KBM-7 (cell line): ENCODE data around the gene IPO7.
A peak's percentile ranks its signal among the peaks of the same experiment; 100 is the strongest.
"Not testable (repeated sequence)": the region's sequence is repeated elsewhere in the genome, so short reads cannot be mapped to it uniquely, and the experiment has no call there.

Experiments used
- DNase-seq: peaks from one replicate; pipeline ENCODE4 v3.0.0-alpha.2; 2015
- in situ Hi-C: fragments of 300-500 bp; cut with MboI; formaldehyde crosslinking; loops from 2 replicates; pipeline ENCODE4 v1.14.3; 2020; ENCODE audit warnings: low sequenced_read_pairs, low pct_unique_long_range_greater_than_20kb, mixed read lengths

Gene IPO7

DNA sequence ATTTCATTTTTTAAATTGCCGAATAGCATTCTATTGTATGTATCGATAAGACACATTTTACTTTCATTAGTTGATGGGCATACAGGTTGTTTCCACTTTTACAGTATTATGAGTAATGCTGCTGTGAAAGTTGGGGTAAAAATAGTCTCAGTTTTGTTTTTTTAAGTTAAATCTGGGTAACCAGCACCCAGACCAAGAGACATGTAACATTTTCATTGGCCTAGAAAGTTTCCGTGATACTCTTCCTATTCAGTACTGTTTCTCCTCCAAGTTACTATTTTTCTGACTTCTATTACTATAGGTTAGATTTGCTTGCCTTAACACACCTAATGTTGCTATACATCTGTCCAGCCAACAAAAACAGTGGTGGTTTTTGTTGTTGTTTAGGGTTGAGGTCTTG is 12.3 kb downstream of the IPO7 start:
- DNase-seq = no peak

DNA sequence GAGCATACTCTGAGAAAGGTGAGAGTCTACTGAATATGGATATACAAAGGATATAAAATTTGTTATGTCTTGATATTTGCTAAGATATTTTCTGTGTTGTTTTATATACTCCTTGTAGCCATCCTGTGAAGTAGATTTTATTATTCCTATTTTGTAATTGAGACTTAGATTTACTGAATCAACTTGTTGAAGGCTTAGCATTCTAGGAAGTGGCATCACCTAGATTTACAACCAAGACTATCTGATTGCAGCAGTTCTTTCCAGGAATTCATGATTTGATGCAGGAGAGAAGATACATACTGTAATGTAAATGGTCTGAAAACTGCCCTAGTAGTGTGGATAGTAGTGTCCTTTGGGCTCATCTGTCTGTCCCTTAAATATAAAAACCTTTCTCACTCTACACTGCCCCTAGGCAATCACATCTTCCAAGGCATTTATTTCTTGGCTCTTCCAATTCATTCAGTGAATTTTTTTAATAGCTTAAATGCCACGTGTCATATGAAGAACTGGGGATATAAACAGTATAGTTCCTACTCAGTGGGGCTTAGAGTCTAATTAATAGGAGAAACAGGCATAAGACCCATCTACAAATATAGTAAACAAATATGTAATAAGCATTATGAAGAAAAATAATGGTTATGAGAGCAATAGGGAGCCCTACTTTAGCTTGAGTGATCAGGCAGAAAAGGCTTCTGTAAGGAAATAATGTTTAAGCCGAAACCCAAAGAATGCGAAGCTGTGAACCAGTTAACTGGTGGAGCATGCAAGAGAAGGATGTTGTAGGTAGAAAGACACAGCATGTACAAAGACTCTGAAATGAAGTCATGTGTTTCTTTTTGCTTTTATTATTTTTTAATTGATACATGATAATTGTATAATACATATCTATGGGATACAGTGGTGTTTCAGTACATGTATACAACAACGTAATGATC is 13.6 kb downstream of the IPO7 start:
- DNase-seq = no peak
- in situ Hi-C loops = no loop called here

More for the DNA sequence above, 12.3 kb downstream of the IPO7 start:
- in situ Hi-C loops = no loop called here

DNA sequence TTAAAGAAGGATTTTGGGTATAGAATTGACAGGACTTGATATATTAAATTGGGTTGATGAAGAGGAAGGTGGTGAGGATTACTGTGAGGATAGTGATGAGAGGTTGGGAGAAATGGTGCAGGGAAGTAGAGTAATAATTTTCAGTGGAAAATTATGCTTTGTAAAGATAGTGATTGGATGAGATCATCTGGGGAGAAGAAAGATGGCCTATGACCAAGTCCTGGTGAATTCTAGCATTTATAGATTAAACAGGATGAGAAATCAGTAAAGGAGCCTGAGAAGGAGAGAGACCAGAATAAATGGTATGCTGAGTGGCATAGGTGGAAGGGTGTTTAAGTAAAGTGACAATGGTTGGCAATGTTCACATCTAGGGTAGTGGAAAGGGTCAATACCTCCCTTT is 15.0 kb downstream of the IPO7 start:
- in situ Hi-C loops = no loop called here
- DNase-seq = no peak

DNA sequence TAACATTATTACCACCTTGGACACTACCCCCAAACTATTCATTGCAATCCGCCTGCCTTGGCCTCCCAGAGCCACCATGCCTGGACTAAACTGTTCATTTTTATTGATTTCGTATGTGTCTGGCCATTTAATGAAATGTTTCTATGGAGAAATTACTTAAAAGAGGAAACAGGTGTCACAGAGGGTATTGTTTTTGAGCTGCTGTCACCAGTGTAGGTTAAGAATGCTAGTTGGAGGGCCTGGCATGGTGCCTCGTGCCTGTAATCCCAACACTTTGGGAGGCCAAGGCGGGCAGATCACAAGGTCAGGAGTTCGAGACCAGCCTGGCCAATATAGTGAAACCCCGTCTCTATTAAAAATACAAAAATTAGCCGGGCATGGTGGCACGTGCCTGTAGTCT is 17.4 kb downstream of the IPO7 start:
- in situ Hi-C loops = not testable (repeated sequence)
- DNase-seq = peak; percentile 18

DNA sequence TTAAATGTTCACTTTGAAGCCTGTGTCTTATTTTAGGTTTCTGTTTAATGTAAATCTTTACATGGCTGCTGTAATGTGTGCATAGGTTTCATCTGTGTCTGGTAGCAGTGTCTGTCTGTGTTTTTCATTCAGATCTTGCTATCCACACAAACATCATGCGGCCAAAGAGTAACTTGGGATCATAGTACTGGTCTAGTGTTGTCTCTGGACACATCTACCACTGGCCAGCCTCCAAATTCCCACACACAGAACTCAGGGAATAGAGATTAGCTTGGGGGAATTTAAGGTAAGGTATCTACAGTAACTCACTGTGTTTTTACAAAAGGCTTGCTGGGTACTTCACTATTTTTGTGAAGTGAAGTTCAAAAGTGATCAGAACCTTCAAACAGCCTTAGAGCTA is 44.3 kb downstream of the IPO7 start:
- in situ Hi-C loops = no loop called here
- DNase-seq = no peak

DNA sequence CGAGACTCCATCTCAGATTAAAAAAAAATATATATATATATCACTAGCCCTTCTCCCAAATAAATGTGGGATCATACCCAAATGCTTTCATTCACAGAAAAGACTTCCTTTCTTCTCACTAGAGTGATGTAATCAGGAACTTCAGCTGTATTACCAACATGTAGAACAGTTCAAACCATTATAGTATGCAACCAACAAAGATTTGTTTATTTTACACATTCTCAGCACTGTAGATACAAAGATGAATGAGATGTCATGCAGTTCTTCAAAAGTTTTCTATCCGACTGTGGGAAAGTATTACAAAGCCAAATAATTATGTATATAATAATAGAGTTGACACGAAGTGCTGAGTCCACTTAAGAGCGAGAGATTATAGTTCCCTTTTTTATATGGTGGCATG is 54.2 kb downstream of the IPO7 start:
- no peak for DNase-seq
- in situ Hi-C loops = no loop called here

DNA sequence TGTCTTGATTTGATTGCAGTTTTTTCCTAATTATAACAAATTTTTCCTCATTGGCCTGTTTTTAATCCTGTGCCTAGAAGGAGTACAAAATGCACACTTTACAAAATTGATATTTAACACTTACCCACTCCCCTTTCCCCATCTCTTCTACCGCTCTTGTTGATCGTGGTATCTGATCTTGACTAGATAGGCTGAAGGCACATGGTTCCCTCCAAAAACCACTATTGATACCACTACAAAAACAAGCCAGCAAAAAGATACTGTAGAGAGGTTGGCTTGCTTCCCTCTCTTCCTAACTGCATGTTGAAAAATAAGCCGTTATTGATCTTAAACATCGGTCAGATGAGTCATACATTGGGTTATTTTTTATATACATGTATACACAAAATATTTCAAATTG is 61.8 kb downstream of the IPO7 start:
- DNase-seq = no peak
- in situ Hi-C loops = no loop called here

DNA sequence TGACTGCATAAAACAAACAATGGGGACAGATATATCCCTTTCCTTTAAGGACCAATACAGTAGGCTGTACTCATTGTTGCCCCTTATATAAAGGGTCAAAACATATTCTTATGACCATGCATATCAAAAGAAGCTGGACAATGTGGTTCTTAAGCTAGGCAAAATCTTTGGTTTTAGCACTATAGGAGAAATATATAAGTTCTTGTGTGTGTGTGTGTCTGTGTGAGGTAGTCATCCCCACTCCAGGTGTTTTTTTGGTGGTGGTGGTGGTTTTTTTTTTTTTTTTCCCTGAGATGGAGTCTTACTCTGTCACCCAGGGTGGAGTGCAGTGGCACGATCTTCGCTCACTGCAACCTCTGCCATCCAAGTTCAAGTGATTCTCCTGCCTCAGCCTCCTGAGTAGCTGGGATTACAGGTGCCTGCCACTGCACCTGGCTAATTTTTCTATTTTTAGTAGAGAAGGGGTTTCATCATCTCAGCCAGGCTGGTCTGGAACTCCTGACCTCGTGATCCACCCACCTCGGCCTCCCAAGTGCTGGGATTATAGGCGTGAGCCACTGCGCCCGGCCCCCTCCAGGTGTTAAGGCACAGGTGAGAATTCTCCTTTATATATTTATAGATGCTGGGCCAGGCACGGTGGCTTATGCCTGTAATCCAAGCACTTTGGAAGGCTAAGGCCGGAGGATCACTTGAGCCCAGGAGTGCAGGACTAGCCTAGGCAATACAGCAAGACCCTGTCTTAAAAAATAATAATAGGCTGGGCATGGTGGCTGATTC is 64.3 kb downstream of the IPO7 start:
- in situ Hi-C loops = no loop called here

DNA sequence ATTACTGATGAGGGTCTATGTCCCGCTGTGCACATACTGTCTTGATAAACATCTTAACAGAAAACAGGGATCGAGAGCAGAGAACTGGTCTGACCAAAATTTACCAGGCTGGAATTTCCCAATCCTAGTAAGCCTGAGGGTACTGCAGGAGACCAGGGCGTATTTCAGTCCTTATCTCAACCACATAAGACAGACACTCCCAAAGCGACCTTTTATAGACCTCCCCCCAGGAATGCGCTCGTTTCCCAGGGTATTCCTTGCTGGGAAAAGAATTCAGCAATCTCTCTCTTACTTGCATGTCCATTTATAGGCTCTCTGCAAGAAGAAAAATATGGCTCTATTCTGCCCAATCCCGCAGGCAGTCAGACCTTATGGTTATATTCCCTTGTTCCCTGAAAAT is 67.6 kb downstream of the IPO7 start:
- DNase-seq, in situ Hi-C loops: not testable (repeated sequence)

More for the DNA sequence above, 64.3 kb downstream of the IPO7 start:
- DNase-seq = no peak

DNA sequence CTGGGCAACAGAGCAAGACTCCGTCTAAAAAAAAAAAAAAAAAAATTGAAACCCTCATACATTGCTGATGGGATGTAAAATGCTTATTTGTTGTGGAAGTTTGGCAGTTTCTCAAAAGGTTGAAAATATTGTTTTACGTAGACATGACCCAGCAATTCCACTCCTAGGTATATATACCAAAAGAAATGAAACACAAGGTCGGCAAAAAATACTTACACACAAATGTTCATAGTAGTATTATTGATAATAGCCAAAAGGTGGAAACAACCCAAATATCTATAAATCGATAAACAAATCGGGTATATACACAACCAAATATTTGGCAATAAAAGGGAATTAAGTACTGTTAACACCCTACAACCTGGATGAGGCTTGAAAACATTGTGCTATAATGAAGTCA is 71.3 kb downstream of the IPO7 start:
- in situ Hi-C loops = no loop called here
- DNase-seq = no peak

DNA sequence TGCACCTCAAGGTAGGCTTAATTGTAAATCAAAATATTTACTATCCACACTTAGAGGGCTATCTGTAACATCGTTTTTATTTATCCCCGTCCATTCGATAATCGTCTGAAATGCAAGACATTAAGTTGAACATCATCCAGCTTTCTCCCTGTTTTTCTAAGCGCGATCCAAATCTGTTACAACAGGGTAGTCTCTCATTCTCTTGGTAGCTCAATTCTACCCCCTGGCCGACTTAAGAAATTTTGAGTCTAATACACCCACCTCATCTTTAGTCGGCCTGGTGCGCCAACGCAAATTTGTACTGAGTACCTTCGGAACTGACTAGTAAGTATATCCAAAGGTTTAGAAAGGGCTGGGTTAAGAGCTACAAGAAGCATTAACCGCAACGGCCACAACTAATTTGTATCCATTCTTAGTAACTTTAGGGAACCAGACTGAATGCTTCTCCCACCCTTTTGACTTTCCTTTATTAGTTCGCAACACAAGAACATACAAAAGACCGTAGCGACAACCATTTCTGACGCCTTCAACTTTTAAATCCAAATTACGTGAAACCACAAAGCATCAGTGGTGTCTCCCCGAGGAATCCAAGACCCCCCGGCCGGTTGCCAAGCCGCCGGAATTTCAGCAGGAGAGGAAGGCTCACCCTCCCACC is 75.3 kb downstream of the IPO7 start:
- in situ Hi-C loops = no loop called here
- peak; percentile 55 for DNase-seq

DNA sequence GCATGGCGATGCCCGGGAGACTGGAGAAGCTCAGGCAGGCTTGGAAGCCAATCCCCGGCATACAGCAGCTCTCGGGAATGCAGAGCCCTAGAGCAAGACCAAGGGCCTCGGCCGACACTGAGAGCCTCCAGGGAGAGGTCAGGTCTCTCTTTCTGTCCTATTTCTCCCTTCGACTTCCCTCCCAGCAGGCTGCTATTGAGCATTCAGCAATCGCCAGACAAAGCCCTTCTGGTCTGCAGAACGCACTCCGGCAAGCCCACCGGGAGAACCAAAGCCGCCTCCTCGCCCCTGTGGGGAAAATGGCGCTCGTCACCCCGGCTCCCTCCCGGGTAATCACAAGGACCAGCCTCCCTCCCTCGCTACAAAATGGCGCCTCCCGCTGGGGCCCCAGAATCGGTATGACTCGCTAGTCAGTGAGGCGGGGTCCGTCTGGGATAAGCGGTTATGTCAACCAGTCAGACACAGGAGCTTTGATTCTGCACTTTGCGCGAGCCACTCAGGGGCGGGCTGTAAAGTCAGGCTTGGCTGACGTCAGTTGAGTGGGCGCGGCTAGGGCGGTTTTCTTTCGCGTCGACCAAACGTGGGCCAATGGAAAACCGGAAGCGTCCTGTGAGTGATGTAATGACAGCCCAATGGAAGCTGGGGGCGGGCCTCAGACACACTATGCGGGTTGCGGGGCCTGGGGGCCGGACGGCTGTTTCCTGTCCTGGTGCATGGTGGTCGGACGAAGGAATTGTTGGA is 76.0 kb downstream of the IPO7 start, which contains the start of gene ZNF143:
Gene ZNF143 (plus strand): TSS at position 691 of the 741 bp plus-strand sequence. CDS start 10,297 bp downstream, outside the sequence.
- in situ Hi-C loops = no loop called here

DNA sequence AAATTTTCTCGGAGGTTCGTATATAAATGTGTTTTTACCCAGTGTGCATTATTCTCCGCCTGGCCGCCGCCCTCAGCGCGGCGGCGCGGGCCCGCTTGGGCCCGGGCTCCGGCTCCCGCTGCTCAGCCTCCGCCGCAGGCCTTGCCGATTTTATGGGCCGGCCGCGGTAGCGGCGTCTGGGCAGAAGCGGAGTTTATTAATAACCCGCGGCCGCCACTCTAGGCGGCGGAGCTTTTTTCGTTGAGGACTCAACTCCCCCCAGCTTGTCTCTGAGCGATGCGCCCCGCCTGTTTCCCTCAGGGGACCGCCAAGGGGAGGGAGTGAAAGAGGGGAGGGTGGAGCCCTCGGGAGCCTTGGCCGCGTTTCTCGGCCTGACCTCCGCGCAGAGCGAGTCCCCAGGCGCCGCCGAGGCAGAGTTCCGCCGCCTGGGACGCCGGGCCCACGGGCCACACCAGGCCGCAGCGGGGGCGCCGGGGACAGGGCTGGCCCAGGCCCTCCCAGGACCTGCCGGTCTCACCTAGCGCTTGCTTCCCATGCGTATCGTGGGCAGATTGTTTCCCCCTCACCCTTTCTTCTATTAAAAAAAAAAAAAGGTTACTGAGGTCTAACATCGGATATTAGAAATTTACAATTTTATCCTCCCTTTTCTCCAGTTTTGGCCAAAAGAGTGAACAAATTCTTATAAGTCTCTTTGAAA is 76.8 kb downstream of the IPO7 start:
- in situ Hi-C loops = no loop called here
- no peak for DNase-seq

More for the DNA sequence above, 76.0 kb downstream of the IPO7 start, which contains the start of gene ZNF143:
- DNase-seq = peak; percentile 100

DNA sequence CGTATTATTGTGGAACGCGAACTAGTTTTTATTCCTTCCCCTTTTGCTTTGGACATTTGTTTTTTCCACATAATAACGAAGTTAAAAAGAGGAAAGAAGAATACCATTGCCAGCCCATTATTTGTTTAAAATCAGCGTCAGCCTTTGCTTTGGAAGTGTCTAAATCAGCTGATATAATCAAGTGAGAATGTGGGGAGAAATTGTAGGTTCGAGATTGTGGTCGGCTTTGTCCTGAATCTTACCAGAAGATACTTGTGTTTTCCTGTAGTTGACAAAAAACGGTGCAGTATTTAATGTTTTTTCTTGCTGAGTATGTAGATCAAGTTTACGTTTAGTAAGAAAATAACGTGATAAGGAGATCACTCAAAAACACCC is 77.3 kb downstream of the IPO7 start:
- peak; percentile 39 for DNase-seq

DNA sequence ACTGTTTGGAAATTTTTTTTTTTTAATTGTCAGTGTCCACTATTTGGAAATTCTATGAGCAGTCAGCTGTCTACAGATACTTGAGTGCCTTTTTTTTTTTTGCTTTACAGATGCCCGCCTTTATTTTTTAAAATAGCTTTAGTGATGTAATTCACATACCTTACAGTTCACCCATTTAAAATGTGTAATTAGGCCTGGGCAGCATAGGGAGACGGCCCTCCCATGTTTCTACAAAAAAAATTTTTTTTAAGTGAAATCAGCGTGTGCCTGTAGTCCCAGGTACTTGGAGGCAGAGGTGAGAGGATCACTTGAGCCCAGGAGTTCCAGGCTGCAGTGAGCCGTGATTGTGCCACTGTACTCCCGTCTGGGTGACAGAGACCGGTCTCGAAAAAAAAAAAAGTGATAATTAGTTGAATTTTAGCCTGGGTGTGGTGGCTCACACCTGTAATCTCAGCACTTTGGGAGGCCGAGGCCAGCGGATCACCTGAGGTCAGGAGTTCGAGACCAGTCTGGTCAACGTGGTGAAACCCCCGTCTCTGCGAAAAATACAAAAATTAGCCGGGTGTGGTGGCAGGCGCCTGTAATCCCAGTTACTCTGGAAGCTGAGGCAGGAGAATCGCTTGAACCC is 77.8 kb downstream of the IPO7 start:
- in situ Hi-C loops = no loop called here
- no peak for DNase-seq

More for the DNA sequence above, 77.3 kb downstream of the IPO7 start:
- in situ Hi-C loops = no loop called here

DNA sequence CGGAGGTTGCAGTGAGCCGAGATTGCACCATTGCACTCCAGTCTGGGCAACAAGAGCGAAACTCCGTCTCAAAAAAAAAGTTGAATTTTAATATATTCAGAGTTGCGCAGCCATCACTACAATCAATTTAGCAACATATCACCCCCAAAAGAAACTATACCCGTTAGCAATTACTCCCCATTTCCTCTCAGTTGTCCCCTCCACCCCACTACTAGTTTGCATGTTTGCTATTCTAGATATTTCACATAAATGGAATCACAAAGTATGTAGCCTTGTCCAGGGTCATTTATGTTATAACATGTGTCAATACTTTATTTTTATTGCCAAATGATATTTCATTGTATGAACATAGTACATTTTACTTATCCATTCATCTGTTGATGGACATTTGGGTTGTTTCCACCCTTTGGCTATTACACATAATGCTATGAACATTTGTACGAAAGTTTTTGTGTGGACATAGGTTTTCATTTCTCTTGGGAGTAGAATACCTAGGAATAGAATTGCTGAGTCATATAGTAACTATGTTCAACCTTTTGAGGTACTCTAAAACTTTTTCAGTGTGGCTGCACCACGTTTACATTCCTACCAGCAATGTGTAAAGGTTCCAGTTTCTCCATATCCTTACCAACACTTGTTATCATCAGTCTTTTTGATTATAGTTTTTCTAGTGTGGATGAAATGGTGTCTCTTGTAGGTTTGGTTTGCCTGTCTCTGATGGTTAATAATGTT is 78.5 kb downstream of the IPO7 start:
- in situ Hi-C loops = no loop called here
- no peak for DNase-seq

DNA sequence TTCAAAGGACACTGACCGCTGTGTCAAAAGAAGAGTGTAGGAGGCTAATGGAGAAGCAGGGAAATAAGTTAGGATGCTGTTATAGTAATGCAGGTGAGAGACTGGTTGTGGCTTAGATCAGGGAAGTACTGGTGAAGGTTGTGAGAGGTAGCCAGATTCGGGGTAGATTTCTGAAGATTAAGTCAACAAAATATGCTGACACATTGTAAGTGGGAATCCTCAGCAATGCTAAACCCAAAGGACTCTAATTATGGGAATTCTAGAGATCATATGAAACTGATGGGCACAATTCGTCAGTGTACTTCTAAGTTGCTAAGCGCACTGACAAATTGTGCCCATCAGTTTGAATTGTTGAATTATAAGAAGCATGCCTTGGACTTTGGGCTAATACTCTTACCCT is 86.3 kb downstream of the IPO7 start:
- no peak for DNase-seq
- in situ Hi-C loops = no loop called here
